Stimulated activated CD8-positive, alpha-beta memory T cell treated with anti-CD3 and anti-CD28 coated beads, Interleukin-15, amount 100 ng/mL, for 1 hour (primary cell): ENCODE results near the gene BAZ2A.
"Not testable (repeated sequence)": the region's sequence is repeated elsewhere in the genome, so short reads cannot be mapped to it uniquely, and the experiment has no call there.

Experiments
- DNase-seq: peaks from one replicate; pipeline ENCODE4 v3.0.0-alpha.2; 2020; ENCODE audit warnings: low read depth

Gene BAZ2A

DNA sequence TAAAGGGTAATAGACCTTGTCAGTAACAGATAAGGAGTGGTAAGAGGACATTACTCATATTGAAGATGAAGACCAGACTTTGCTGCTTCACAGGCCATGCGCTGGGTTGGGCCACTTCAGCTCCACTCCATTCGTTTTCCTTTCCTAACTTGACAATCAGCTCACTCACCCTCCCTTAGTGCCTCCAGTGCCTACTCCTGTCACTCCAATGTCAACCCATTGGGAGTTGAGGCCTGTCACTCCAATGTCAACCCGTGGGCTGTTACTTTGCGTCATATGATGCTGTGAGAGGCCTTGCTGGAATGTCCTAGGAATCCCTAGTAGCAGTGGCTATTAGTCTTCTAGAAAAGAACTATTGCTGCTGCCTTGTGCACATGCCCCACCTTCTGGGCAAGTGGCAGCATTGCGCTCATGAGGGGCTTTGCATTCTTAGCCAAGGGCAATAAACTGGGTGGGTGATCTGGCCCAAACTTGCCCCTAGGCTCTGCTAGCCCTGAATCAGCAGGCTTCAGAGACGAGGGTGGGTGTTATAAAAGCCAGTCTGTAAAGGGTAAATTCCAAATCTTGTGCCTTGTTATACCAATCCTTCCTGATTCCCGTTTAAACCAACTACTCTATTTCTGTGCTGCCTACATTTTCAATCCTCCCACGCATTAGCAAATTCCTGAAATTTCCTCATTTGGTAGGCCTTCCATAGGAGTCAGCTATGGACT is 36.1 kb downstream of the BAZ2A start:
- peak; percentile 30 for DNase-seq

DNA sequence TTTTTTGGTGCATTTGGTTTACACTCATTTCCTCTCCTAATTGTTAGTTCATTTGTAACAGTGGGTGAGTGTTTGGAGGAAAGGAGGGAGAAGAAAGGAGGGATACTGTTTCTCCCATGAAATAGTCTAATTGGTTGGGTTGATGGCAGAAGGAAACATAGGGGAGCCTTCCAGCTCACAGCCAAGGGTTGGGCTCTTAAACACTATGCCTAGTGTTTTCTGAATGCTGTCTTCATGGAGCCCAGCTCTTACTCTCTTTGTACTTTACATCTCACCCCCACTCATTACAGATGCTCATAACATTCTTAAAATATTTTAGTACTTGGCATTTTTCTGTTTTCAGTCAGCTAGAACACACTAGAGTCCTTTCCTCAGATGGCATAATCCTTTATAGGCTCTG is 38.2 kb downstream of the BAZ2A start:
- DNase-seq, result no peak

DNA sequence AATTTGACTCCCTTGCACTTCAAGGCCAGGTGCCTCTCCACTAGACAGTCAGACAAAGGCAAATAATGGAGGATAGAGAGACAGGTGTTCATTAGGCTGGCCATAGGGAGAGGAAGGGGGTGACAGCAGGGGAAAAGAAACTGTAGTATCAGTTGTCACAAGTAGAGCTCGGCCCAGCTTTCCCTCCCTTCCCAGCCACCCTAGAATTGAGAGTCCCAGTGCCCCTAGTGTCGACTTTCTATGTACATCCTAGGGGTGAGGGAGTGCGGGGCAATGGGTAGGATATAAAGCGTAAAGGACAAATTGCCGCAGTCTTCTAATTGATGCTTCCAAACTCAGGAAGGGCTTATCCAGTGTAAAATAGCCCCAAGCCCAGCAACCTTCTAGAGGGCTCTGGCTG is 39.0 kb downstream of the BAZ2A start:
- no peak for DNase-seq

DNA sequence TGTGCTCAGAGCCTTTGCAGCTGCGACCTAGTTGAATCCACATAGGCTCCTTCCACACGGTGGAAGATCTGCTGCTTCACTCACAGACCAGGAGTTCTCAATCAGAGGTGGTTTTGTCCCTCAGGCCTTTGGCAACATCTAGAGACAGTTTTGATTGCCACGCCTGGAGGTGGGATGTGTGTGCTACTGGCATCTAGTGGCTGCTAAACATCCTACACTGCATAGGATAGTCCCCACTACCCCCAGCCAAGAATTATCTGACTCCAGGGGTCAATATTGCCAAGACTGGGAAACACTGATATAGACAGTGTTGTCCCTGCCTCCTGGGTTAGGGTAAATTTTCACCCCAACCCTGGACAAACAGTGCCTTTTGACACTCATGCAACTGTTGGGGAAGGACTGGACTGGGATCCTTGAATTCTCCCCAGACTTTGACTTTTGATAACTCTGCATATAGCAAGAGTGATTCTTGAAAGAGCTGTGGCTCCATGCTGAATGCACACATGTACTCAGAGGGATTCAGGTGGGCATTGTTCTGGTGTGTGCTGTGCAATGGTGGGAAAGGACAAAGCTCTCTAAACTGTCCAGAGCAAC is 39.8 kb downstream of the BAZ2A start:
- no peak for DNase-seq

DNA sequence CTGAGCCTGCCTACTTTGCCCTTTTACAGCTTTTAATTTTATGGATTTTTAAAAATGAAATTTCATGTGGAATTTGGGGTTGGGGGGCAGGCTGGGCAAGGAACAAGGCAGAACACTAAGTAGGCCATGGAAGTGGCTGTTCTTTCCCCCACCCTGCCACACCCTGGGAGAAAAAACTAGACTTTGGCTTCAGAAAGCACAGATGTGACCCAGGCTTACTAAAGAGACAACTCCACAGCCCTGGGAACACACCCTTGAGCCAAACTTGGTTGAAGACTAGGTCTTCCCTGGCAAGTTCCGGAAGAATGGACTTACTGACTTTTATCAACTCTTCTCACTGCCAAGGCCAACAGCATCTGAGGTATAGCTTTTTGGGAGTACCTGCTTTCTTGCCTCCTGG is 40.3 kb downstream of the BAZ2A start:
- no peak for DNase-seq

DNA sequence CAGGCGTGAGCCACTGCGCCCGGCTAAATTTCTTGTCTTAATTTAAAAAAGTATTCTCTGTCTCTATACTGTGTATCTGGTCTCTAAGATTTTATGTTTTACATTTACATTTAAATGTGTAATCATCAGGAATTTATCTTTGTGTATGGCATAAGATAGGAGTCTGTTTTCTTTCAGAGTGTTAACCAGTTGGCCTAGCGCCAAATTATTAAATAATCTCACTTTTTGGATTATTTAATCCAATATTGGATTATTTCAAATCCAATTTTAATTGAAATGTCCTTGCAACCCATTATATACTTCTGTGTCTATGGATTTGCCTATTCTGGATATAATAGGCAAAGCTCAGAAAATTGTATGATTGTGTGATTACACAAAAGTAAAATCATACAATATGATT is 45.0 kb downstream of the BAZ2A start:
- no peak for DNase-seq

DNA sequence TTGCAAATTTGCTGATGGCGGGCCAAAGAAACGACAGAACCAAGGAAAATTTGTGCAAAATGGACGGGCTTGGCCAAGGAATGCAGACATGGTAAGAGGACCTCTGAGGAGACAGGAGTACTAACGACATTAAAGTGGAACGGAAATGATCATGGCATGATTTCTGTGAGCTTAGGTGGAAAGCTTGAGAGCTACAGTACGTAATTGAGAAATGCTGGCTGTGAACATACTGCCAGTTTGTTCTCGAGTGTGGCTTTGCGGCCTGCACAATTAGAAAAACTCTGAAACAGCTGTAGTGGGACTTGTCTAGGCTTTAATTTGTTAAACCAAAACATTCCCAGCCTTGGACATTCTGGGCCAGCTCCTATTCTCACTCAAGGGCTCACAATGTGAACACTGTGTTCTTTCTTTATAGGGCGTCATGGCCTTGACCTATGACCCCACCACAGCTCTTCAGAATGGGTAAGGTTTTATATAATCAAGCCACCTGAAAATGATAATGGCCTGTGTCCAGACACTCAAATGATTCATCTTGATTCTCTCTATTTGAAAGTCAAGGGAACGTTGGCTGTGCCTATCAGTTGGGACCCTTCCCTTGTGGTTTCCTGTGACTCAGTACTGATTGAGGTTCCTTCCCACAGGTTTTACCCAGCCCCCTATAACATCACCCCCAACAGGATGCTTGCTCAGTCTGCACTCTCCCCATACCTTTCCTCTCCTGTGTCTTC is 48.5 kb downstream of the BAZ2A start:
- DNase-seq, result no peak

DNA sequence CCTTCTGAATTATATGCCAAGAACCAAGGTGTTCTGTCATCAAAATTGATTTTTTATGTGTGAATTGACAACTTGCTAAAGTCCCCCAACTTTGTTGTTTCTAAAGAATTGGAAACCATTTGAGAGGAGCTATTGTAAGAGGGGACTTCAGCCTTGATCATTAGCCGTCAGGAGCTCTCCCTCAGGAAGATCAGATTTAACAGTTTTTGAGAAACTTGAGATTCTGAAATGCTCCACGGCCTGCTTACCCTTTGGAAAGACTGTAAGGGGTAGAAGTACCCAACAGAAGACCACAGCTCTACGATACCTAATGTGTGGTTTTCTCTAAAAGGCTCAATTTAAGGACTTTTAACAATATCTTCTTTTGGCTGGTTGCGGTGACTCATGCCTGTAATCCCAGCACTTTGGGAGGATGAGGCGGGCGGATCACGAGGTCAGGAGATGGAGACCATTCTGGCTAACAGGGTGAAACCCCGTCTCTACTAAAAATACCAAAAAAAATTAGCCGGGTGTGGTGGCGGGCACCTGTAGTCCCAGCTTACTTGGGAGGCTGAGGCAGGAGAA is 51.1 kb downstream of the BAZ2A start:
- DNase-seq, result no peak

DNA sequence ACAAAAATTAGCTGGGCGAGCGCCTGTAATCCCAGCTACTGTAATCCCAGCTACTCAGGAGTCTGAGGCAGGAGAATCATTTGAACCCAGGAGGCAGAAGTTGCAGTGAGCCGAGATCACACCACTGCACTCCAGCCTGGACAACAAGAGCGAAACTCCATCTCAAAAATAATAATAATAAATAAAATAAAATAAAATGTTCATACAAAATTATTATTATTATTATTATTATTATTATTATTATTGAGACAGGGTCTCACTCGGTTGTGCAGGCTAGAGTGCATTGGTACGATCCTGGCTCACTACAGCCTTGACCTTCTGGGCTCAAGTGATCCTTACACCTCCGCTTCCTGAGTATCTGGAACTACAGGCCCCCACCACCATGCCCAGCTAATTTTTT is 52.9 kb downstream of the BAZ2A start:
- DNase-seq, result not testable (repeated sequence)

DNA sequence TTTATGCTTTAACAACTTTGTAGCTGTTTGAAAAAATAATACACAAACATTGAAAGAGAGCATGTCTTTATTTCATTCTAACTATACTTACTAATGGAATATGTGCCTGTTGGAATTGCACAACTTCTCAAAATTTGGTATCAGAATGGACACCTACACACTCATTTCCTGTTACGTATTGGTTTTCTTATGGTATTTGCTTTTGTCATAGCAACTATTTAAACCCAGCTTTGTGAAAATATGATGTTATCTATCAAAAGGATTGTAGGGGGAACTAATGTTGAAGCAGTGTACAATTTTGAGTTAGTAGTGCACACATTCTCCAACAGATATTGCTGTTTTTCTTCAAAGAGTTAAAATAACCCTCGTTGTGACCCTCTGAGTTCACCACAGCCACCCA is 55.9 kb downstream of the BAZ2A start:
- no peak for DNase-seq

DNA sequence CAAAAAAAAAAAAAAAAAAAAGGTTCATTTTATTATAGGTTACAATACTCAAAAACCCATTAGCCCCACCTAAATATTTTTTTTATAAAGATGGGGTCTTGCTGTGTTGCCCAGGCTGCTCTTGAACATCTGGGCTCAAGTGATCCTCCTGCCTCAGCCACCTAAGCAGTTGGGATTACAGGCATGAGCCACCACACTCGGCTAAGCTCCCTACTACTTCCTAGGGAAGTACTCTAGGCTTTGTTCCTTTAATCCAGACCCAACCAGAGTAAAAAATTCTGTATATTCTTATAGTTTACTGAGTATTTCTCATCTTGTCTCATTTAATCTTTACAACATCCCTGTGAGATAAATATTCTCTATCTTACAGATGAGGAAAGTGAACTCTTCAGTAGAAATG is 57.8 kb downstream of the BAZ2A start:
- no peak for DNase-seq

DNA sequence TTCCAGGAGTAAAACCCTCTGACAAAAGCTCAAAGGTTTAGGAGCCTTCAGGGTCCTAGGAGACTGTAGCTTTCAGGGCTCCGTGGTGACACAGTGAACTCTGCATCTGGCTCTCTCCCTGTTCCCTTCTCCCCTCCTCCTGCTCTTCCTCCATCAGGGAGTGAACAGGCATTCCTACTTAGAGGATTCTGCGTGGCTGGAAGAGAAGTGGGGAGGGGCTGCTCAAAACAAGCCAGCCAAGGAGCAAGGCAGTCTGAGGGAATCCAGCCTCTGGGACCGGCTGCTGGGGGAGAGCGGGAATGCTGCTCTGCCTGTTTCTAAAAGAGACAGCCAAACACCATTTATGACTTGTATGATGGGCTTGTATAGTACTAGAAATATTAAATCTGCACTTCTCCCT is 59.0 kb downstream of the BAZ2A start:
- DNase-seq, result no peak

DNA sequence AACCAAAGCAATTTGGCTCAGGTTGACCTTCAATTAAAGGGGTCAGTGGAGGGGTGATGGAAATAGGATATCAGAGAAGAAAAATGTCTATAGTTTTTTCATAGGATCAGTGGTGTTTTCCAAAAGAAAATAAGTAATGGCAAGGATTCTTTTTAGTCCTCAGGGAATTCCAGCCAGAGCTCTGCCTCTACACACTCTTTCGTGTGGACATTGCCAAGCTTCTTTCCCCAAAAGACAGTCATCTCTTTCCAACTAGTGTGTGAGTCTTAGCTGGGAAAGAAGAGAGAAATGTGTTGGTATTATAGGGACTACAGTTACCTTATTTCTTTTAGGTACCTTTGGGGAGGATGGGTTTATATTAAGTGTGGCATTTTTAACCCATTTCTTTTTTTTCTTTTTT is 62.0 kb downstream of the BAZ2A start:
- no peak for DNase-seq

DNA sequence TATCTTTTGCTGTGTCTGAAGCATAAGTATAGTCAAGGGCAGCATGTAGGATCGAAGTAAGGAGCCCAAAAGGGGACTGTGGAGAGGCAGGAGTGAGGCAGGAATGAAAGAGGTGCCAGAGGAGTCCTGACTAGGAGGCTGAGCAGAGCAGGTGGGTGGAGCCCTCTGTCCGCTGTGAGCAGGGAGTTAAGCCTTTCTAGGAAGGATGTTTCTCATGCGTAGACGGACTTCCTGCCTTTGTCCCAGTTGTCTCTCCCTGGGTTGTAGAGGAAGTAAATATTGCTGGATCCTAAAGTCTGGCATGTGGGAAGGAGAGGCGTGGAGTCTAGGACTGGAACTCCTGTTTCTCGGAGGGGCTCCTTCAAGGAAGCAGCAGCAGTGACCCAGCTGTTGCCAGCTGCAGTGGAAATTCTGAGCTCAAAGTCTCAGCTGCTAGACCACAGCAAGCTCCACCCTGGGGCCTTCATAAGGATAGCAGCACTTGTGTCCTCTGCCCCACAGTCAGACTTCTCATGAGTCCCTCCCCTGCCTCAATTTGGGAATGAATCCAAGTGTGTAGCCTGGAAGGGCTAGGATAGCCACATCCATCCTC is 64.5 kb downstream of the BAZ2A start:
- DNase-seq, result no peak

DNA sequence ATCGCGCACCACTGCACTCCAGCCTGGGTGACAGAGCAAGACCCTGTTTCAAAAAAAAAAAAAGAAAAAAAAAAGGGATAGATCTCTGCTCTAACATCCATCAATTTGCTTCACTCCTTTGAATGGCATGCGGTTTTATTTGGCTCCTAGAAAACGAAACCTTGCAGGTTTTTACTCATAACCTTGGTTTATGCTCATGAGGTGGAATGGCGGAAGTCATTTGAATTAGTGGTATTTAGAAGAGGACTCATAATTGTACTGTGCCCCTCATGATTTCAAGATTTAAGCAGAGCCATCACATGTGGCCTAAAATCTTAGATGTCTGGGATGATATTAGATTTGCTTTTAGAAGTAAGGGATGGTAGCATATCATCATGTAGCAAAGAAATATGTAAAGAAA is 79.1 kb downstream of the BAZ2A start:
- no peak for DNase-seq

DNA sequence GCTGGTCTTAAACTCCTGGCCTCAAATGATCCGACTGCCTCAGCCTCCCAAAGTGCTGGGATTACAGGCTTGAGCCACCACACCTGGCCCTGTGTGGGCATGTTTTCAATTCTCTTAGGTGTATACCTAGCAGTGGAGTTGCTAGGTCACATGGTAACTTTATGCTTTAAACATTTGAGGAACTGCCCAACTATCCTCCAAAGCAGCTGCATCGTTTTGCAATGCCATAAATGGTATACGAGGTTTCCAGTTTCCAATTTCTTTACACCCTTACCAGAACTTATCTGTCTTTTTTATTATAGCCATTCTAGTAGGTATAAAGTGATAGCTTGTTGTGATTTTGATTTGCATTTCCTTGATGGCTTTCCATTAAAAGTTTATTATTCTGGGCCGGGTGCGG is 83.4 kb downstream of the BAZ2A start:
- no peak for DNase-seq
